DND-41 (cell line): Measurements from ENCODE around the gene IFRD2.

Source experiments
- CTCF ChIP-seq: IDR thresholded peaks from 2 replicates; pipeline ENCODE4 v1.5.1; 2012; ENCODE audit warnings: borderline replicate concordance, low read length, moderate library complexity, mild to moderate bottlenecking; ENCODE audit not compliant: poor library complexity, severe bottlenecking; ENCODE audit errors: extremely low read depth
- EZH2 ChIP-seq: IDR thresholded peaks from 3 replicates; pipeline ENCODE4 v1.6.1; 2012; ENCODE audit warnings: borderline replicate concordance, low read depth, mild to moderate bottlenecking, moderate library complexity, low read length, inconsistent platforms; ENCODE audit not compliant: severe bottlenecking

- TF ChIP-seq EZH2 (no peak), CTCF (peak; percentile 98)
Measured at GRCh38 chr3:50272911-50273688, 19.1 kb downstream of the IFRD2 start.
